K562 (cell line): ENCODE data around the gene RGS19. TPM values are rescaled to one million over a fixed set of nuclear protein-coding genes. Genes with fewer than 3 reads are reported as not detected.

Source experiments
- microRNA-seq: library from miRNA; unstranded; fragments of <30 nt; microRNA quantifications from one replicate; pipeline ENCODE4, GENCODE V29; 2018; ENCODE audit warnings: borderline microRNAs expressed
- polyA plus RNA-seq, 8 experiments: library from polyadenylated mRNA; depleted of rRNA in 4 of 8; stranded (reverse) in 5 of 8; unstranded in 3 of 8; fragments of >200 nt; fragmentation: Nextera tagmentation in 2 of 8; fragmentation: Illumina TruSeq in 1 of 8; extraction: Ambion mirVana in 2 of 8; extraction: Trizol in 1 of 8; gene quantifications; 2 replicates each; pipeline versions ENCODE4 v1.2.1 to v1.2.3, GENCODE V29; 2011 to 2014; ENCODE audit warnings: inconsistent platforms in 1 of 8, missing spikeins in 1 of 8
- small RNA-seq: library from RNA; depleted of rRNA; stranded (forward); fragments of <200 nt; gene quantifications from one replicate; pipeline ENCODE3, GENCODE V24; 2014
- total RNA-seq, 7 experiments: library from RNA; depleted of rRNA in 6 of 7; stranded (reverse); fragments of >200 nt in 6 of 7; fragmentation: Illumina TruSeq in 2 of 7; extraction: Trizol in 2 of 7; gene quantifications; 2 replicates each; pipeline versions ENCODE4 v1.2.1 to v1.2.3, GENCODE V29; 2011 to 2021; ENCODE audit warnings: low replicate concordance in 1 of 7

The RGS19 gene
- total and polyA plus RNA-seq, 9 of the 15 experiments (the other 6 are each of a cell fraction or from before 2014, with no cell fraction given): 0.41 to 23.7 (median 14.6) TPM

Small RNA genes lying within 50 kb of the gene (microRNA-seq; reads per million reads assigned to microRNA genes)
- not detected for gene MIR6813

Small RNA genes lying within 50 kb of the gene (small RNA-seq; reads per million reads assigned to genes)
- not detected for gene AL355803.1
- gene MIR6813: not detected

Other genes with a start within 250 kb of the RGS19 start
Only the 7 nearest of the 16 such genes appear.
- gene C20orf204, start 43.3 kb downstream of the RGS19 start, total RNA-seq (2014; rRNA removed): 0.59 and 0.73 TPM in 2 replicates
- 0.10 and 0.22 TPM in 2 replicates for gene C20orf204, start 43.3 kb downstream of the RGS19 start, total RNA-seq (2014; rRNA removed; fragmentation: Illumina TruSeq; extraction: Trizol)
- 0.36 and 0.45 TPM in 2 replicates for gene C20orf204, start 43.3 kb downstream of the RGS19 start, total RNA-seq (2015; rRNA removed; fragmentation: Illumina TruSeq; extraction: Trizol)
- 0.67 and 1.1 TPM in 2 replicates for gene C20orf204, start 43.3 kb downstream of the RGS19 start, total RNA-seq (2021)
- gene C20orf204, start 43.3 kb downstream of the RGS19 start, polyA plus RNA-seq (2011; rRNA removed): 0.11 and 0.22 TPM in 2 replicates
- 0.11 and 0.16 TPM in 2 replicates for gene C20orf204, start 43.3 kb downstream of the RGS19 start, polyA plus RNA-seq (2014; fragmentation: Illumina TruSeq; extraction: Trizol)
- not detected for gene C20orf204, start 43.3 kb downstream of the RGS19 start, polyA plus RNA-seq (2014; fragmentation: Nextera tagmentation; extraction: Ambion mirVana)
- gene C20orf204, start 43.3 kb downstream of the RGS19 start, polyA plus RNA-seq (2014; rRNA removed): 0.94 and 1.6 TPM in 2 replicates
- 2.7 and 6.2 TPM in 2 replicates for gene SOX18, start 29.9 kb downstream of the RGS19 start, total RNA-seq (2014; rRNA removed)
- 0.13 and 0.15 TPM in 2 replicates for gene SOX18, start 29.9 kb downstream of the RGS19 start, total RNA-seq (2014; rRNA removed; fragmentation: Illumina TruSeq; extraction: Trizol)
- 0.76 and 0.94 TPM in 2 replicates for gene SOX18, start 29.9 kb downstream of the RGS19 start, total RNA-seq (2015; rRNA removed; fragmentation: Illumina TruSeq; extraction: Trizol)
- gene SOX18, start 29.9 kb downstream of the RGS19 start, total RNA-seq (2021): 19.8 and 20.4 TPM in 2 replicates
- gene SOX18, start 29.9 kb downstream of the RGS19 start, polyA plus RNA-seq (2011; rRNA removed): 0.33 and 0.47 TPM in 2 replicates
- 0.21 and 0.78 TPM in 2 replicates for gene SOX18, start 29.9 kb downstream of the RGS19 start, polyA plus RNA-seq (2014; fragmentation: Illumina TruSeq; extraction: Trizol)
- gene SOX18, start 29.9 kb downstream of the RGS19 start, polyA plus RNA-seq (2014; fragmentation: Nextera tagmentation; extraction: Ambion mirVana): under 1 TPM; 0.20 to 0.23 TPM
- 4.4 and 6.8 TPM in 2 replicates for gene SOX18, start 29.9 kb downstream of the RGS19 start, polyA plus RNA-seq (2014; rRNA removed)
- 5.4 and 7.8 TPM in 2 replicates for gene TCEA2, start 16.3 kb downstream of the RGS19 start, total RNA-seq (2014; rRNA removed)
- gene TCEA2, start 16.3 kb downstream of the RGS19 start, total RNA-seq (2014; rRNA removed; fragmentation: Illumina TruSeq; extraction: Trizol): 3.0 and 3.6 TPM in 2 replicates
- 6.4 and 6.9 TPM in 2 replicates for gene TCEA2, start 16.3 kb downstream of the RGS19 start, total RNA-seq (2015; rRNA removed; fragmentation: Illumina TruSeq; extraction: Trizol)
- 18.7 and 28.7 TPM in 2 replicates for gene TCEA2, start 16.3 kb downstream of the RGS19 start, total RNA-seq (2021)
- 8.6 and 14.0 TPM in 2 replicates for gene TCEA2, start 16.3 kb downstream of the RGS19 start, polyA plus RNA-seq (2011; rRNA removed)
- 5.0 and 8.5 TPM in 2 replicates for gene TCEA2, start 16.3 kb downstream of the RGS19 start, polyA plus RNA-seq (2014; fragmentation: Illumina TruSeq; extraction: Trizol)
- gene TCEA2, start 16.3 kb downstream of the RGS19 start, polyA plus RNA-seq (2014; fragmentation: Nextera tagmentation; extraction: Ambion mirVana): 1 to 10 TPM; 1.4 to 1.9 TPM
- gene TCEA2, start 16.3 kb downstream of the RGS19 start, polyA plus RNA-seq (2014; rRNA removed): 8.0 and 10.0 TPM in 2 replicates
- 0.09 and 0.37 TPM in 2 replicates for gene OPRL1, start 564 bp upstream of the RGS19 start, total RNA-seq (2014; rRNA removed)
- gene OPRL1, start 564 bp upstream of the RGS19 start, total RNA-seq (2014; rRNA removed; fragmentation: Illumina TruSeq; extraction: Trizol): 0.07 TPM in 1 of 2 replicates, not detected in the other
- 0.14 and 0.15 TPM in 2 replicates for gene OPRL1, start 564 bp upstream of the RGS19 start, total RNA-seq (2015; rRNA removed; fragmentation: Illumina TruSeq; extraction: Trizol)
- gene OPRL1, start 564 bp upstream of the RGS19 start, total RNA-seq (2021): 0.22 and 0.33 TPM in 2 replicates
- 0.17 and 0.64 TPM in 2 replicates for gene OPRL1, start 564 bp upstream of the RGS19 start, polyA plus RNA-seq (2011; rRNA removed)
- 0.06 and 0.11 TPM in 2 replicates for gene OPRL1, start 564 bp upstream of the RGS19 start, polyA plus RNA-seq (2014; fragmentation: Illumina TruSeq; extraction: Trizol)
- not detected for gene OPRL1, start 564 bp upstream of the RGS19 start, polyA plus RNA-seq (2014; fragmentation: Nextera tagmentation; extraction: Ambion mirVana)
- gene OPRL1, start 564 bp upstream of the RGS19 start, polyA plus RNA-seq (2014; rRNA removed): 0.04 and 0.11 TPM in 2 replicates
- gene LKAAEAR1, start 4.9 kb upstream of the RGS19 start, total RNA-seq (2014; rRNA removed): not detected in 2 replicates
- gene LKAAEAR1, start 4.9 kb upstream of the RGS19 start, total RNA-seq (2014; rRNA removed; fragmentation: Illumina TruSeq; extraction: Trizol): not detected in 2 replicates
- not detected in 2 replicates for gene LKAAEAR1, start 4.9 kb upstream of the RGS19 start, total RNA-seq (2015; rRNA removed; fragmentation: Illumina TruSeq; extraction: Trizol)
- not detected in 2 replicates for gene LKAAEAR1, start 4.9 kb upstream of the RGS19 start, total RNA-seq (2021)
- gene LKAAEAR1, start 4.9 kb upstream of the RGS19 start, polyA plus RNA-seq (2011; rRNA removed): not detected in 2 replicates
- not detected in 2 replicates for gene LKAAEAR1, start 4.9 kb upstream of the RGS19 start, polyA plus RNA-seq (2014; fragmentation: Illumina TruSeq; extraction: Trizol)
- not detected for gene LKAAEAR1, start 4.9 kb upstream of the RGS19 start, polyA plus RNA-seq (2014; fragmentation: Nextera tagmentation; extraction: Ambion mirVana)
- gene LKAAEAR1, start 4.9 kb upstream of the RGS19 start, polyA plus RNA-seq (2014; rRNA removed): not detected in 2 replicates
- gene NPBWR2, start 28.0 kb upstream of the RGS19 start, total RNA-seq (2014; rRNA removed): not detected in 2 replicates
- not detected in 2 replicates for gene NPBWR2, start 28.0 kb upstream of the RGS19 start, total RNA-seq (2014; rRNA removed; fragmentation: Illumina TruSeq; extraction: Trizol)
- not detected in 2 replicates for gene NPBWR2, start 28.0 kb upstream of the RGS19 start, total RNA-seq (2015; rRNA removed; fragmentation: Illumina TruSeq; extraction: Trizol)
- not detected in 2 replicates for gene NPBWR2, start 28.0 kb upstream of the RGS19 start, total RNA-seq (2021)
- not detected in 2 replicates for gene NPBWR2, start 28.0 kb upstream of the RGS19 start, polyA plus RNA-seq (2011; rRNA removed)
- gene NPBWR2, start 28.0 kb upstream of the RGS19 start, polyA plus RNA-seq (2014; fragmentation: Illumina TruSeq; extraction: Trizol): not detected in 2 replicates
- not detected for gene NPBWR2, start 28.0 kb upstream of the RGS19 start, polyA plus RNA-seq (2014; fragmentation: Nextera tagmentation; extraction: Ambion mirVana)
- not detected in 2 replicates for gene NPBWR2, start 28.0 kb upstream of the RGS19 start, polyA plus RNA-seq (2014; rRNA removed)
- gene MYT1, start 84.9 kb upstream of the RGS19 start, total RNA-seq (2014; rRNA removed): 0.12 TPM in 1 of 2 replicates, not detected in the other
- 0.04 TPM in 1 of 2 replicates, not detected in the other for gene MYT1, start 84.9 kb upstream of the RGS19 start, total RNA-seq (2014; rRNA removed; fragmentation: Illumina TruSeq; extraction: Trizol)
- gene MYT1, start 84.9 kb upstream of the RGS19 start, total RNA-seq (2015; rRNA removed; fragmentation: Illumina TruSeq; extraction: Trizol): not detected in 2 replicates
- gene MYT1, start 84.9 kb upstream of the RGS19 start, total RNA-seq (2021): 0.02 TPM in 1 of 2 replicates, not detected in the other
- gene MYT1, start 84.9 kb upstream of the RGS19 start, polyA plus RNA-seq (2011; rRNA removed): 0.10 and 0.12 TPM in 2 replicates
- 0.12 TPM in 1 of 2 replicates, not detected in the other for gene MYT1, start 84.9 kb upstream of the RGS19 start, polyA plus RNA-seq (2014; fragmentation: Illumina TruSeq; extraction: Trizol)
- under 1 TPM in 1 of 2 experiments, not detected in 1; 0.06 TPM for gene MYT1, start 84.9 kb upstream of the RGS19 start, polyA plus RNA-seq (2014; fragmentation: Nextera tagmentation; extraction: Ambion mirVana)
- gene MYT1, start 84.9 kb upstream of the RGS19 start, polyA plus RNA-seq (2014; rRNA removed): 0.05 TPM in 1 of 2 replicates, not detected in the other